GM12878 (cell line): Measurements from ENCODE around the gene TELO2. TPM values are rescaled to one million over a fixed set of nuclear protein-coding genes. Genes with fewer than 3 reads are reported as not detected.

Source experiments
- ATAC-seq: fragments of 200-7000 bp; cut with Tn5 transposase; 3 replicates; pipeline ENCODE4 v1.9.1; 2020; ENCODE audit warnings: mild to moderate bottlenecking, moderate library complexity
- BruUV-seq: library from RNA; stranded (reverse); fragments of 400-500 nt; replicated peaks from 2 replicates; lab custom pipeline; 2021; lab: Mats Ljungman, UMichigan
- CTCF ChIA-PET: fragments of 300-600 bp; sonication (Branson Sonifier 250); formaldehyde crosslinking; extraction: SDS; loops from one replicate; lab custom pipeline; 2021; ENCODE audit warnings: inconsistent platforms; lab: Yijun Ruan, JAX
- POLR2A ChIA-PET: fragments of 350-600 bp; formaldehyde crosslinking; extraction: SDS; loops from one replicate; lab custom pipeline; 2021; ENCODE audit warnings: inconsistent platforms; lab: Charles Lee
- RAD21 ChIA-PET: fragments of 300-600 bp; sonication (Branson Sonifier 250); formaldehyde crosslinking; loops from one replicate; lab custom pipeline; 2023; ENCODE audit warnings: antibody characterized with exemption; ENCODE audit not compliant: unreplicated experiment; lab: Charles Lee
- SMC1A ChIA-PET: fragments of 300-600 bp; sonication (Branson Sonifier 250); formaldehyde crosslinking; loops from one replicate; lab custom pipeline; 2023; ENCODE audit not compliant: unreplicated experiment, uncharacterized antibody; lab: Charles Lee
- DNase-seq: peaks from one replicate; pipeline ENCODE4 v3.0.0-alpha.2; 2011; ENCODE audit warnings: low read depth, low spot score
- FAIRE-seq: peaks from 3 replicates; lab custom pipeline; 2011; peaks lifted over from hg19 to GRCh38; lab: Jason Lieb, UNC
- H2AFZ ChIP-seq: 2 replicates; pipeline ENCODE4 v1.6.0; 2011; ENCODE audit warnings: low read depth, low read length, control low read depth; ENCODE audit not compliant: control insufficient read depth
- H3K27ac ChIP-seq: 2 replicates; pipeline ENCODE4 v1.5.1; 2011; ENCODE audit warnings: control low read depth; ENCODE audit not compliant: control insufficient read depth, insufficient read depth
- H3K27me3 ChIP-seq, 2 experiments: replicated peaks in 1 of 2; 2 replicates each; pipeline versions ENCODE4 v1.6.0 to v1.6.1; 2011; ENCODE audit warnings: low read length in 1 of 2; ENCODE audit not compliant: control insufficient read depth in 2 of 2, insufficient read depth in 2 of 2
- H3K36me3 ChIP-seq, 2 experiments: 2 replicates each; pipeline ENCODE4 v1.5.1; 2011; ENCODE audit warnings: low read length in 1 of 2; ENCODE audit not compliant: control insufficient read depth in 2 of 2, insufficient read depth in 2 of 2
- H3K4me1 ChIP-seq: 2 replicates; pipeline ENCODE4 v1.6.1; 2011; ENCODE audit warnings: mild to moderate bottlenecking, low read length, moderate library complexity, mixed read lengths; ENCODE audit not compliant: control insufficient read depth, insufficient read depth
- H3K4me2 ChIP-seq: 2 replicates; pipeline ENCODE4 v1.6.0; 2011; ENCODE audit warnings: control low read depth; ENCODE audit not compliant: control insufficient read depth, insufficient read depth
- H3K4me3 ChIP-seq: fragments of 200-600 bp; sonication (generic); 2 replicates; pipeline ENCODE4 v1.5.1; 2016
- H3K79me2 ChIP-seq: 2 replicates; pipeline ENCODE4 v1.6.0; 2011; ENCODE audit warnings: low read length; ENCODE audit not compliant: control insufficient read depth, insufficient read depth
- H3K9ac ChIP-seq: 2 replicates; pipeline ENCODE4 v1.8.0; 2011; ENCODE audit warnings: low read length, control low read depth, mixed read lengths; ENCODE audit not compliant: control insufficient read depth, insufficient read depth
- H3K9me3 ChIP-seq: replicated peaks from 3 replicates; pipeline ENCODE4 v1.5.1; 2011; ENCODE audit warnings: mild to moderate bottlenecking, low read length; ENCODE audit not compliant: control insufficient read depth, insufficient read depth
- H4K20me1 ChIP-seq: 2 replicates; pipeline ENCODE4 v1.6.0; 2011; ENCODE audit not compliant: control insufficient read depth, insufficient read depth
- ASH2L ChIP-seq: fragments of 300-600, 200-600 bp; sonication (generic); IDR thresholded peaks from 2 replicates; pipeline ENCODE4 v1.6.1; 2017; ENCODE audit warnings: low read depth, mild to moderate bottlenecking, borderline replicate concordance
- EZH2 ChIP-seq: IDR thresholded peaks from 2 replicates; pipeline ENCODE4 v1.6.1; 2012; ENCODE audit warnings: low read depth, mild to moderate bottlenecking, control low read depth, inconsistent platforms, low read length, borderline replicate concordance; ENCODE audit not compliant: control insufficient read depth
- FOS ChIP-seq: IDR thresholded peaks from 3 replicates; pipeline ENCODE4 v1.6.1; 2011; ENCODE audit warnings: borderline replicate concordance; ENCODE audit not compliant: insufficient read length; ENCODE audit errors: extremely low read depth
- IRF4 ChIP-seq: IDR thresholded peaks from 2 replicates; pipeline ENCODE4 v1.6.1; 2011; ENCODE audit warnings: low read depth, low read length
- LARP7 ChIP-seq: fragments of 450-650 bp; IDR thresholded peaks from 2 replicates; pipeline ENCODE4 v1.6.1; 2017; ENCODE audit warnings: mild to moderate bottlenecking
- MYB ChIP-seq: fragments of 150-350 bp; IDR thresholded peaks from 2 replicates; pipeline ENCODE4 v1.6.1; 2014; ENCODE audit warnings: mild to moderate bottlenecking, low read depth, low read length, borderline replicate concordance
- POLR2AphosphoS2 ChIP-seq: IDR thresholded peaks from 2 replicates; pipeline ENCODE4 v1.6.1; 2011; ENCODE audit warnings: low read depth, mild to moderate bottlenecking, low read length, improper control_type of control experiment, moderate library complexity
- RAD21 ChIP-seq: IDR thresholded peaks from 2 replicates; pipeline ENCODE4 v1.6.1; 2011; ENCODE audit warnings: mild to moderate bottlenecking, low read depth, low read length, moderate library complexity; ENCODE audit not compliant: insufficient read depth
- RFX5 ChIP-seq: IDR thresholded peaks from 2 replicates; pipeline ENCODE4 v1.6.1; 2011; ENCODE audit warnings: low read depth, low read length, improper control_type of control experiment
- SMAD1 ChIP-seq: fragments of 450-650 bp; IDR thresholded peaks from 2 replicates; pipeline ENCODE4 v1.6.1; 2018; ENCODE audit warnings: mild to moderate bottlenecking, low read depth; ENCODE audit not compliant: partially characterized antibody
- STAT1 ChIP-seq: fragments of 450-650 bp; conservative IDR thresholded peaks from 2 replicates; pipeline ENCODE4 v1.6.1; 2014; ENCODE audit warnings: antibody characterized with exemption, mild to moderate bottlenecking
- STAT3 ChIP-seq: IDR thresholded peaks from 2 replicates; pipeline ENCODE4 v1.6.1; 2011; ENCODE audit warnings: low read depth, low read length, improper control_type of control experiment
- TAF1 ChIP-seq: IDR thresholded peaks from 2 replicates; pipeline ENCODE4 v1.6.1; 2011; ENCODE audit warnings: mild to moderate bottlenecking, low read depth, low read length, borderline replicate concordance
- ZBED1 ChIP-seq: IDR thresholded peaks from 2 replicates; pipeline ENCODE4 v1.6.1; 2016; ENCODE audit warnings: borderline replicate concordance
- ZNF274 ChIP-seq: IDR thresholded peaks from one replicate; pipeline ENCODE4 v1.8.0; 2011; ENCODE audit not compliant: insufficient read length, insufficient read depth
- ZNF384 ChIP-seq: IDR thresholded peaks from 2 replicates; pipeline ENCODE4 v1.6.1; 2012; ENCODE audit warnings: low read depth, mild to moderate bottlenecking, low read length, improper control_type of control experiment, borderline replicate concordance
- WGBS: methylation state at CpG from one replicate; pipeline ENCODE4 v1.1.6; 2016; ENCODE audit warnings: low lambda C conversion rate; ENCODE audit not compliant: insufficient replicate concordance, insufficient coverage; ENCODE audit errors: missing lambda C conversion rate; 5-methylcytosine and 5-hydroxymethylcytosine counted together
- in situ Hi-C: fragments of 300-500 bp; cut with MboI; formaldehyde crosslinking; loops from 9 replicates; pipeline ENCODE4 v1.14.3; 2018; ENCODE audit warnings: mixed read lengths
- intact Hi-C: fragments of 100-400 bp; cut with micrococcal nuclease; formaldehyde crosslinking; loops from one replicate; pipeline ENCODE4 v1.14.2; 2022; ENCODE audit not compliant: unreplicated experiment
- polyA plus RNA-seq, 11 experiments: library from polyadenylated mRNA; depleted of rRNA in 4 of 11; unstranded in 6 of 11; stranded (reverse) in 5 of 11; fragments of >200 nt; fragmentation: Nextera tagmentation in 4 of 11; fragmentation: Illumina TruSeq in 1 of 11; extraction: Ambion mirVana in 4 of 11; extraction: Trizol in 1 of 11; gene quantifications; 1 replicate in 1 of 11; 2 replicates in 10 of 11; pipeline versions ENCODE4 v1.2.1 to v1.2.3, GENCODE V29; 2011 to 2016; ENCODE audit warnings: inconsistent platforms in 2 of 11, missing spikeins in 2 of 11, low read depth in 1 of 11
- total RNA-seq, 4 experiments: library from RNA; depleted of rRNA in 3 of 4; stranded (reverse); fragments of >200 nt in 3 of 4; fragmentation: Illumina TruSeq in 1 of 4; extraction: Trizol in 1 of 4; gene quantifications; 2 replicates each; pipeline versions ENCODE4 v1.2.1 to v1.2.3, GENCODE V29; 2013 to 2021
- TF ChIP-seq, protein P1 (sequence below): fragments of 150-350 bp; IDR thresholded peaks from 2 replicates; pipeline ENCODE4 v1.6.1; 2016; ENCODE audit warnings: low read depth, low read length

TELO2 gene
- total and polyA plus RNA-seq, 10 of the 15 experiments (the other 5 are each of a cell fraction or from before 2014, with no cell fraction given) = 0.55 to 72.8 (median 18.6) TPM

DNA sequence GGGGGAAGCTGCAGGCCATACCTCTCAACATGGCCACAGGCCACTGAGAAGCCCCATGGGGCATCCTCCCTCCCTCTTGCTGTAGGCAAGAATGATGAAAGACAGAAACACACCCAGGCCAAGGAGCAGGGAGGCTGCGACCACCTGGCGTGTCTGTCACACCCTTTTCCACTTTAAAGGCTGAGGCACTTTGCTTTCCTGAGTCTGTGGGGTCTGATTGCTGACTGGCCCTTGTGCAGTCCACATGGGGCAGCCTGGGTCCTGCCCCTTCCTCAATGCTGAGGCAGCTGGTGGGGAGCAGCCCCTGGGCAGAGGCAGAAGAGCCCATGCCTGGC, 49.0 kb downstream of the TELO2 start (continued):
- TF ChIP-seq TAF1 = no peak
- TF ChIP-seq RFX5 = no peak

DNA sequence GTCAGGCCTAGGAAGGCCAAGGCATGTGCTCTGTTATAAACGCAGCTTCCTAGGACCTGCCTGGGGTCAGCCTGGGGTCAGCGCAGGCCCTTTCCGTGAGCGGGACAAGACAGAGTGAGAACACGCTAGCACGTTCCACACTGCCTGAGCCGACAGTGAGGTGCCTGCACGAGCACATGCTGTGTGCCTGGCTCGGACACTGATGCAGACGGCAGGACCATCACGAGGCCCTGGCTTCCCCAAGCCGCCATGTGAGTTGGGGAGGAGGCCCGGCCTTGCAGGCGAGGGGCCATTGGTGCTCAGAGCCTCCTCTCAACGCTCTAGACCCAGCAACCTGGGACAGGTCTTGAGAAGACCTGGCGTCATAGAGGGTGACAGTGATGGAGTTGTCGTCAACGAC, 49.4 kb downstream of the TELO2 start:
- SMC1A ChIA-PET = no interaction called here
- H3K9me3 ChIP-seq = no peaks in the 10 kb centered on the region
- ATAC-seq (no peak), DNase-seq (no peak), FAIRE-seq (no peak)
- 93% methylated on average over 18 of the region's 18 CpGs for WGBS
- H3K9ac ChIP-seq = no peak overlapping the region
- H3K4me1 ChIP-seq = peaks cover 14% of the 10 kb centered on the region
- H2AFZ ChIP-seq = no peak overlapping the region
- in situ Hi-C loops = no loop called here
- no peaks in the 10 kb centered on the region for H3K79me2 ChIP-seq
- H3K27me3 ChIP-seq = no peaks in the 10 kb centered on the region
- TF ChIP-seq FOS (no peak), EZH2 (no peak), STAT1 (no peak), ZBED1 (no peak), RAD21 (no peak), SMAD1 (no peak), POLR2AphosphoS2 (no peak), LARP7 (no peak), ASH2L (no peak), ZNF384 (no peak), STAT3 (no peak), MYB (no peak), ZNF274 (no peak), IRF4 (no peak)
- TF ChIP-seq, protein P1, sequence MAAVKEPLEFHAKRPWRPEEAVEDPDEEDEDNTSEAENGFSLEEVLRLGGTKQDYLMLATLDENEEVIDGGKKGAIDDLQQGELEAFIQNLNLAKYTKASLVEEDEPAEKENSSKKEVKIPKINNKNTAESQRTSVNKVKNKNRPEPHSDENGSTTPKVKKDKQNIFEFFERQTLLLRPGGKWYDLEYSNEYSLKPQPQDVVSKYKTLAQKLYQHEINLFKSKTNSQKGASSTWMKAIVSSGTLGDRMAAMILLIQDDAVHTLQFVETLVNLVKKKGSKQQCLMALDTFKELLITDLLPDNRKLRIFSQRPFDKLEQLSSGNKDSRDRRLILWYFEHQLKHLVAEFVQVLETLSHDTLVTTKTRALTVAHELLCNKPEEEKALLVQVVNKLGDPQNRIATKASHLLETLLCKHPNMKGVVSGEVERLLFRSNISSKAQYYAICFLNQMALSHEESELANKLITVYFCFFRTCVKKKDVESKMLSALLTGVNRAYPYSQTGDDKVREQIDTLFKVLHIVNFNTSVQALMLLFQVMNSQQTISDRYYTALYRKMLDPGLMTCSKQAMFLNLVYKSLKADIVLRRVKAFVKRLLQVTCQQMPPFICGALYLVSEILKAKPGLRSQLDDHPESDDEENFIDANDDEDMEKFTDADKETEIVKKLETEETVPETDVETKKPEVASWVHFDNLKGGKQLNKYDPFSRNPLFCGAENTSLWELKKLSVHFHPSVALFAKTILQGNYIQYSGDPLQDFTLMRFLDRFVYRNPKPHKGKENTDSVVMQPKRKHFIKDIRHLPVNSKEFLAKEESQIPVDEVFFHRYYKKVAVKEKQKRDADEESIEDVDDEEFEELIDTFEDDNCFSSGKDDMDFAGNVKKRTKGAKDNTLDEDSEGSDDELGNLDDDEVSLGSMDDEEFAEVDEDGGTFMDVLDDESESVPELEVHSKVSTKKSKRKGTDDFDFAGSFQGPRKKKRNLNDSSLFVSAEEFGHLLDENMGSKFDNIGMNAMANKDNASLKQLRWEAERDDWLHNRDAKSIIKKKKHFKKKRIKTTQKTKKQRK = no peak
- BruUV-seq = no TSS peak
- CTCF ChIA-PET = no interaction called here
- intact Hi-C loops = no loop called here
- no peak overlapping the region for H3K4me3 ChIP-seq
- H3K36me3 ChIP-seq = no peaks in the 10 kb centered on the region
- POLR2A ChIA-PET = no interaction called here
- no peak overlapping the region for H3K4me2 ChIP-seq
- no peak overlapping the region for H3K27ac ChIP-seq
- no peaks in the 10 kb centered on the region for H4K20me1 ChIP-seq
- RAD21 ChIA-PET = no interaction called here
